Suppressor macrophage treated with lipopolysaccharide for 1 hour (primary cell): Measurements from ENCODE around the gene PRDM16.

Experiments used
- DNase-seq, 3 donors: peaks; one replicate each; pipeline ENCODE4 v3.0.0-alpha.2; 2020 to 2022

The PRDM16 gene

GRCh38 chr1:3290915-3291314 lies 221.9 kb downstream of the PRDM16 start:
- DNase-seq, result no peak

- no peak for DNase-seq
These were observed 223.2 kb downstream of the PRDM16 start for GRCh38 chr1:3292051-3292722.

GRCh38 chr1:3292868-3293562 lies 224.0 kb downstream of the PRDM16 start:
- no peak for DNase-seq

GRCh38 chr1:3293563-3294080 lies 224.6 kb downstream of the PRDM16 start:
- no peak for DNase-seq

GRCh38 chr1:3294450-3294849 lies 225.4 kb downstream of the PRDM16 start:
- no peak for DNase-seq

GRCh38 chr1:3295846-3296245 lies 226.8 kb downstream of the PRDM16 start:
- DNase-seq, result no peak

- DNase-seq, result no peak
These were observed 227.3 kb downstream of the PRDM16 start for GRCh38 chr1:3296326-3296725.

- no peak for DNase-seq
These were observed 227.8 kb downstream of the PRDM16 start for GRCh38 chr1:3296826-3297225.

- DNase-seq, result no peak
These were observed 228.8 kb downstream of the PRDM16 start for GRCh38 chr1:3297756-3298155.

- DNase-seq, result no peak
These were observed 229.2 kb downstream of the PRDM16 start for GRCh38 chr1:3298197-3298596.

GRCh38 chr1:3304246-3304645 lies 235.2 kb downstream of the PRDM16 start:
- DNase-seq, result no peak

- no peak for DNase-seq
These were observed 235.7 kb downstream of the PRDM16 start for GRCh38 chr1:3304692-3305091.

- no peak for DNase-seq
These were observed 236.2 kb downstream of the PRDM16 start for GRCh38 chr1:3305156-3305555.

- DNase-seq, result peak; percentile 86 to 95 (median 86)
These were observed 237.7 kb downstream of the PRDM16 start for GRCh38 chr1:3306583-3307291.

- no peak for DNase-seq
These were observed 238.4 kb downstream of the PRDM16 start for GRCh38 chr1:3307359-3307758.

- peak; percentile 28 to 53 (median 48) for DNase-seq
These were observed 239.1 kb downstream of the PRDM16 start for GRCh38 chr1:3308053-3308452.

GRCh38 chr1:3310718-3311400 lies 241.9 kb downstream of the PRDM16 start:
- DNase-seq, result no peak

GRCh38 chr1:3311711-3312110 lies 242.7 kb downstream of the PRDM16 start:
- DNase-seq, result no peak

- DNase-seq, result no peak
These were observed 243.4 kb downstream of the PRDM16 start for GRCh38 chr1:3312310-3312897.

- peak; percentile 97 to 98 (median 97) for DNase-seq
These were observed 244.0 kb downstream of the PRDM16 start for GRCh38 chr1:3312898-3313575.

- DNase-seq, result peak in 1 of 3 donors; percentile 23
These were observed 244.6 kb downstream of the PRDM16 start for GRCh38 chr1:3313576-3313950.
